ENCODE measurements around the gene GNAS.

GRCh38 chr20:58892932-58893224, 40.4 kb downstream of the GNAS start:
- no peak for TF ChIP-seq CTCF (IDR thresholded peaks at IDR 0.05 in 8 of 11, conservative IDR thresholded peaks at IDR 0.05 in 3 of 11)
- no peak for TF ChIP-seq POLR2A (IDR thresholded peaks at IDR 0.05)
- no peak for TF ChIP-seq POLR2AphosphoS5 (IDR thresholded peaks at IDR 0.05)
